Body of pancreas (tissue), 4 donors: ENCODE data around the gene LRRC56.

Experiments
- CTCF ChIP-seq, 7 experiments: fragments of 450-650 bp in 4 of 7; fragments of 200-600 bp in 3 of 7; sonication (generic) in 3 of 7; IDR thresholded peaks; one replicate each; pipeline ENCODE4 v1.5.1; 2016 to 2019; ENCODE audit warnings: antibody characterized with exemption in 7 of 7
- POLR2A ChIP-seq, 3 donors: fragments of 450-650 bp; IDR thresholded peaks; one replicate each; pipeline ENCODE4 v1.6.1; 2016; ENCODE audit warnings: antibody characterized with exemption in 3 of 3, mild to moderate bottlenecking in 2 of 3

- TF ChIP-seq POLR2A (IDR thresholded peaks at IDR 0.05), result no peak
- no peak for TF ChIP-seq CTCF (IDR thresholded peaks at IDR 0.05)
These were observed 33.0 kb upstream of the LRRC56 start for GRCh38 chr11:504053-504993.
